HG03558 (cell line): ENCODE results near the gene HEXB.
A peak's percentile ranks its signal among the peaks of the same experiment; 100 is the strongest.

Experiments used
- ATAC-seq: cut with Tn5 transposase; IDR thresholded peaks from one replicate; pipeline ENCODE4 v1.9.1; 2021; ENCODE audit warnings: moderate number of reproducible peaks; ENCODE audit not compliant: unreplicated experiment; ENCODE audit errors: extremely low read depth

The HEXB gene

DNA sequence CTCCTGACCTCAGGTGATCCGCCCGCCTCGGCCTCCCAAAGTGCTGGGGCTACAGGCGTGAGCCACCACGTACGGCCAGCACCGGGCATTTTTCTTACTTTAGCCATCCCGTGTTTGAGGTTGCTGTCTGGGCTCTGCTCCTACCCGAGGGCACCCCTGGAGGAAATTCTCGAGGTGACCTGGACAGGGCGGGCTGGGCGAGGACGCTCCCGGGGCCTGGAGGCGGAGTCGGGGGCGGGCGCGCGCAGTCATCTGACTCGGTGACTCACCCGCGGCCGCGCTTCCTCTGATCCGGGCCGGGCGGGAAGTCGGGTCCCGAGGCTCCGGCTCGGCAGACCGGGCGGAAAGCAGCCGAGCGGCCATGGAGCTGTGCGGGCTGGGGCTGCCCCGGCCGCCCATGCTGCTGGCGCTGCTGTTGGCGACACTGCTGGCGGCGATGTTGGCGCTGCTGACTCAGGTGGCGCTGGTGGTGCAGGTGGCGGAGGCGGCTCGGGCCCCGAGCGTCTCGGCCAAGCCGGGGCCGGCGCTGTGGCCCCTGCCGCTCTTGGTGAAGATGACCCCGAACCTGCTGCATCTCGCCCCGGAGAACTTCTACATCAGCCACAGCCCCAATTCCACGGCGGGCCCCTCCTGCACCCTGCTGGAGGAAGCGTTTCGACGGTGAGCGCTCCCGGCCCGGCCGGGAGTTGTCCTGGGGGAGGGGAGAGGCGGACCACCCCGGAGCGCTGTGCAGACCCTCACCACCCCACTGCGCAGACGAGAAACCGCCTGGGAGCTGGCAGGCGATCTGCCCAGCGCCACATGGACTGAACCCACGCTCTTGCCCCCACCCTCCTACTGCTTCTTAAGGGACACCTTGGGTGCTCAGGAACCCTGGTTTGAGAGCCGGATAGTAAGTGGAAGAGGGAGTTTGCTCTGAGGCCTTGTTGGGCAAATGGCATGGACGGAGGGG is at the start of gene HEXB:
Gene HEXB, plus strand, starts transcription at position 334 of the 952 bp plus-strand sequence. Its CDS starts 28 bp downstream, at position 362.
- ATAC-seq = no peak

GRCh38 chr5:74636149-74636548 is 48.9 kb upstream of the HEXB start:
- ATAC-seq = no peak

DNA sequence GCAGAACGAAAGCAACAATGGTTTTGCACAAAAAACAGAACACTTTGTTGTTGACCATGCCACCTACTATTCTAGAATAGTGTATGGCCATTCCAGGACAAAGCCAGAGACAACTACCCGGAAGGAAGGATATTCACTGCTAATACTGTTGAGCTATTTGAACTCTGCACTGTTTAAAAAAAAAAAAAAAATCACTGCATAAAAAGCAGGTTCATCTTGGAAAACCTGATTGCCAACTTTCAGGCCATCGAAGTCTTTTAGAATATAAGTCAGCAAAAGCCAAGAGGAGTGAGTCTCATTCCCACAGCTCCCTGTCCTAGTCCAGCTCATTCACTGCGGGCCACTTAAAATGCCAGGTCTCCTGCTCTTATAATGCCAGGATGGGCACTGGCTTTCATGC is 48.5 kb upstream of the HEXB start:
- ATAC-seq = no peak

DNA sequence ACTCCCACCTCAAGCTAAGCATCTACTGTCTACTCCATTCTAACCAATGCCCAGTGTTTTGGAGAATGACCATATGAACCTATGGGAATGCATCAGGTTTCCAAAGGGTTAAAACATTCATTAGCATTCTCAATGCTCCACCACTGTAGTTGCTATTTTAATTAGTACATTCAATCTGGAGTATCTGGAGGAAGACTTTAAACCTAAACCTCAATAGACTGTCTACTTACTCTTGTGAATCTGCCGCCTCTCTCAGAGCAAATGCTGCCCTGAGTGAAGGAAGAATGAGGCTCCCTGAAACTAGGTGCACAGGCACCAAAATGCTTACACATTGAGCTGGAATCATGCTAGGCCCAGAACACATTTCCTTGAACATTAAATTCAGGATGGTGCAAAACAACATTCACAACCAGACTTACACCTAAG is 46.5 kb upstream of the HEXB start:
- no peak for ATAC-seq

DNA sequence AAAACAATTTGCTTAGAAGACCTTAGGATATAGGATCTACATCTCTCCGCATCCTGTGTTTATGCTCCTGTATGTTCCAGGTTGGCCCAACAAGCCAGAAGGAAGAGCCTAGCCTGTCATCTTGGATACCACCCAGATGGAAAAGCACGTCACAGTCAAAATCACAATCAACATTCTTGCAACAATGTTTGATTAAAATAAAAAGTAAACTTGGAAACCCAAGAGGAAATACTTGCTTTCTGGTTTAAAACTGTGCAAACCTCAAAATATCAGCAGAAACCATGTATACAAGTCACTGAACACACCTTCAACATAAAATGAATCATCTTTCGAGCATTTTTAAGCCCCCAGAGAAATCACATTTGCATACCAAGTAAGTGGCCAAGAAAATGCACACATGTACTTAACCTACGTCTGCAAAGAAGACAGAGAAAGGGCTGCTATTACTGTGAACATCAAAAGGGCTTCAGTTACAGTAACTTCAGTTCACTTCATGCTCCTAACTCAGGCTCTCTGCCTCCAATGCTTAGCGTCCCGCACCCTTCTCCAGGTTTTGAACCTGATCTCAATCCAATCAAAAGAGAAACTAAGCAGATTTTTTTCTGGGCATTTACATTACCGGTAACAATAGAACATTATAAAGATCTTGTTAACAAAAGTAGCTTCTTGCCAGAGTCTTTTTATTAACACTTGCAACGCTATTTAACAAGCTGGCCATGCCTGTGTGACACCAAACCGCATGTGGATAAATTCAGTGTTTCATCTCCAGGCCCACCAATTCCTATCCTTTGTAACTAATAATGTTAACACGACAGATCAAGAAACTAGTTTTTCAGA is 45.8 kb upstream of the HEXB start:
- no peak for ATAC-seq

- no peak for ATAC-seq
Observed at GRCh38 chr5:74639807-74640449, 45.1 kb upstream of the HEXB start.

GRCh38 chr5:74640450-74640953 is 44.5 kb upstream of the HEXB start, which contains the start of gene ENC1:
Gene ENC1 (minus strand): TSS chr5:74640728. CDS start chr5:74636485, 4,243 bp downstream.
- peak; percentile 37 for ATAC-seq

DNA sequence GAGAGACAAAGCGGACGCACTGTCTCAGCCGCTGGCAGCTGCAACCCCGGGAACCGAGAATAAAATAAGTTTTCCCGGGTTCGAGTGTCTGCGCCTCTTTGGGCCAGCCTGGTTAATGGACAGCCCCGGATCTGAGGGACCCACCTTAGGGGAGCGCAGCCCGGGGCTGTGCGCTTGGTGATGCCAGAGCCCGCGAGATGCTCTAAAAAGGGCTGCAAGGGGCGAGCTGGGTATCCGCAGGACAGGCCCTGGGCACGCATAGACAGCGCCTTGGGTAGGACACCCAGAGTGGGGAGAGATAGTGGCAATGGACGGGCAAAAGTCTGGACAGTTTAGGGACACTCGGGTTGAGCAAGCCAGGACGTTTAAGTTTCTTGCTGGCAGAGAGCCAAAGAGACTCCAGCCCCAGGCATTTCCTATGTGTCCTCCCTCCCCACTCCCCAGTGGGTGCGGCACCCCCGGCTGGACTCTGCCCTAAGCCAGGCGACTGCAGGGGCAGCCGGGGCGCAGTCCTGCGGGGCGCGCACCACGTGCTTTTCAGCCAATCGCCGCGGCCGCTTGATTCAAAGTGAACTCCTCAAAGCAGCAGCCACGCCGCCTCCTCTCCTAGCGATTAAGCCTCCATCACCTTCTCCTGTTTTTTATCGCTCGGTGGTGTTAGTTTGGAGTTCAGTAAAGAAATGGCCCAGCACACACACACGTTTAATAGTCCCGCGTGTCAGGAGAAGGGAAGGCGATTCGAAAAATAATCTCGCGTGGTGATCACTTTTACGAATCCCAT is 43.9 kb upstream of the HEXB start:
- ATAC-seq = no peak

DNA sequence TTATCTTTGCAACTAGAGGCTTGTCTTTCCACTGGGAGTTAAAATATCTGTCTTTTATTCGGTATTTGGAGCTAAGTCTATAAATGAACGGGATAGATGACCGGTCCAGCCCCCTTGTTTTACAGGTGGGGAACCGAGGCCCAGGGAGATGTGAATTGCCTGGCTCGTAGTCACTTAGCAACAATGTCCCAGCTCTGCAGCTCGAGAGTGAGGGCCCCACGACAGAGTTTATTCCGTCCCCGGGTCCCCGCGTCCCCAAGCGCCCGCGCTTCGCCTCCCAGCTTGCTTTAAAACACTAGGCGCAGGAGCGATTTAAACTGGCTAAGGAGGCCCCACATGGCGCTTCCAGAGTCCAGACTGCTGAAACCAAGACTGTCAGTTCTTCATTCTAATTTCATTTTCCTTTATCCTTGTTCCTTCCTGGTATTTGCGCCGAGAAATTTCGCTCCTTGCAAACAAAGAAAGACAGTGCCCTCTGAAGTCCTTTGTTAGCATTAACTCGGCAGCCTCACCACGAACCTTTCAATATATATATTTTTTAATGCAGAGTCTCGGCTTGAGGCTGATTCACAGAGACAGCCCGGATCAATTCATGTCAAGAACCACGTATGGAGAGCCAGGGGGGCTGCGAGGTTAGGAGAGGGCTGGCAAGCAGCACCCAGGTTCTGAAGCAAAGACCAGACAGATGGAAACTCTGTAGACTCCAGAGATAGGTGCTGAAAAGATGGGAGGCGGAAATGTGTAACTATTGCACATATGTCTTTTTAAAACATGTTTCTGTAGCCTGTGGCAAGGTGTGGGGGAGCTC is 43.1 kb upstream of the HEXB start:
- ATAC-seq = no peak

DNA sequence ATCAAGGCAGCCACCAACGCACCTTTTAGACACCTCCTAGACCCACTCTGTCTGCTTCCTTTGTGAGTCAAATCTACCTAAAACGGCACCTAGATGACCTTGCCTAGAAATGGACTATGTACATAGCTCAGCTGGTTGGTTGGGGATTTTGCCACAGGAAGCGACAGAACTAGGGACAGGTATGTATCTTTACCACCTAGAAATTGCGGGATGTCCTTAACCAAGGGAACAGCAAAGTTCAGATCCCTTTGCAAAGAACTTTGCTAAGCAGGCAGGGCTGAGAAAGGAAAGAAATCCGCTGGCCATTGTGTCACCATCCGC is 42.5 kb upstream of the HEXB start:
- ATAC-seq = no peak

- no peak for ATAC-seq
Observed at GRCh38 chr5:74643111-74643562, 41.9 kb upstream of the HEXB start.

DNA sequence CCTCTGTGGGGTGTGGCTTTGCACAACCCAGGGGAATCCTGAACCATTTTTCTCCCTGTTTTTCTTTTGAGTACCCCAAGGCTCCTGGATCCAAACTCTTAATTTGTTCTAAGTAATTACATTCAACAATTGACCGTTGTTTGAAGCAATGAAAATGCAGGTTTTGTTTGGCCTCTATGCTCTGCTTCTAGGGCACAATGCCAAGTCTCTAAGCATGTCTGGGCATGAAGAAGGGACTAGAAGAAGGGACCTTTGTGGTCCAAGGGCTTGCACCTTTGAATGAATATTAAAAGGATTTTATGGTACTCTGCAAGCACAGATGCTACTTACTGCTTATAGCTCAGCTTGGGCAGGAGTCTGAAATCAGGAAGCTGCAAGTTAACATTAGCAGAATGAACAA is 37.9 kb upstream of the HEXB start:
- ATAC-seq = no peak

DNA sequence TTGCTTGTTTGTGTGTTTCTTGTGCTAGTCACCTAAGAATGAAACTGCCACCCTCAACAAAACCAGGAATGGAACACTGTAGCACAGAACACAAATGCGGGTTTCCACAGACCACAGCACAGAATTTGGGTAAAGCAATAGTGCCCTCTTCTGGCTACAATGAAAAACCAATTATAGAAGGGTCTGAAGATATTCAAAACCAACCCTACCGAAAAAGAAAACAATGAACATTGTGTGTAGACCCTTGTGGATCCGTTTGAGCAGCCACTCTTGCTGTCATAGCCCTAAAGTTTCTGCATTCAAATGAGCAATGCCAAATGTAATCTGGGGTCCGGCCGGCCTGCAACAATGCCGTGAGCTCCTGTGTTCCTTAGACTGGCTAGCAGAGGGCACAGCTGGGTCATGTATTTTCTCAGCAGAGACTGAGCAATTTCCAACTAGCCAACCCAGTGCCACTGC is 36.2 kb upstream of the HEXB start:
- no peak for ATAC-seq

DNA sequence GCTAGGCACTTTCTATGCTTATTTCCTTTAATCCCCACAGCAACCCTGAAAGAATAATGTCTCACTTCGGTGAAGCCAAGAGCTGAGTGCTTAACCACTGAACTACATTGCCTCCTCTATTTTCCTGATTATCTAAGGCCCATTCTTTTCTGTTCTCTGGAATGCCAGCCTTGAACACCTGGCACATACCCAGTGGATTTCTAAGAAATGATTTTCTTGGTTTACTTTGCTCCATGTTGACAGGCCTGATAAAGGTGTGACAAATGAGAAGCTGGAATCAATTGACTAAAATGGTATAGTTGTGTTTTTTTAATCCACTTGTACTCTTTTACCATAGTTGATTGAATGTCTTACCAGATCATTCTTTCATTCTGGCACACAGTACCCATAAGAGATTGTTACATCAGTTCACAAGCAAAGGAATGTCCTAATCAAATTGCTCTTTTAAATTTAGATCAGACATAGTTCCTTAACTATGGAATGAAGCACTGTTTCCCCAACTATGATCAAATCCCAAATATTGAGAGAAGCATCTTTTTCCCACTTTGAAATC is 35.5 kb upstream of the HEXB start:
- ATAC-seq = no peak

DNA sequence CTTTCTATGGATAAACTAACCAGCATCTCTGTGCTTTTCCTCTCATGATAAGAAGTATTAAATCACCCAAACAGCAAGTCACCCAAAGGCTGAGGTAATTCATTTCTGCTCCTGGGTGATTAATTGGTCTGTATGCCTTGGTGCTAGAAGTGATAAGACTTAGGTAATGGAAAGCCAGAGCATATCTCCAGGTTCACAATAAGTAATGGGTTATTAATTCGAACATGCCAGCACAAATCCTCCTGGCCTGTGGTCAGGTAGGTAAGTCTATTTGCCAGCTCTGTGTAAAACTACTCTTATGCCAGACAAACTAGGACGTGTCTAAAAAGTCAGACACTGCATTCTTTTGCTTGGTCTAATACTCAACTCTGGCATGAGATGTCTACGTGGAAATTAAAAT is 33.3 kb upstream of the HEXB start:
- no peak for ATAC-seq

DNA sequence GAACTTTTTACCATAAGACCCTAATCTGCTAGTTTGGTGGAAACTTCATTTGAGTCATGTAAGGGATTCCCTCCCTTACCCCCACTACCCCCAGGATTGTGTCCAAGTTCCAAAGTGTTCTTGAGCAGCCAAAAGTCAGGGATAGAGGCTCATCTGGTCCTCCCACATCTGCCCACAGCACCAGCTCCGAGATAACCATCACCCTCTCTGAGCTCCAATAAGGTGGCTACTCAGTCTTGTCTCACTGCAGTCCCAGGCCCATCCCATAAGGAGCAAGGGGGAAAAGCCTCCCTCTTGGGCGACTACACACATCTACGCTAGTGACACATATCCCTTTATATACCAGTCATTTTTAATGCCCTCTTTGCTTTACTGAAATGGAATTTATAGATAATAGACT is 32.5 kb upstream of the HEXB start:
- ATAC-seq = no peak

GRCh38 chr5:74653991-74654390 is 31.0 kb upstream of the HEXB start:
- no peak for ATAC-seq

- ATAC-seq = no peak
Observed at GRCh38 chr5:74655206-74655605, 29.8 kb upstream of the HEXB start.
